ENCODE measurements around the gene MYH13.
A peak's percentile ranks its signal among the peaks of the same experiment; 100 is the strongest.

MYH13 gene

DNA sequence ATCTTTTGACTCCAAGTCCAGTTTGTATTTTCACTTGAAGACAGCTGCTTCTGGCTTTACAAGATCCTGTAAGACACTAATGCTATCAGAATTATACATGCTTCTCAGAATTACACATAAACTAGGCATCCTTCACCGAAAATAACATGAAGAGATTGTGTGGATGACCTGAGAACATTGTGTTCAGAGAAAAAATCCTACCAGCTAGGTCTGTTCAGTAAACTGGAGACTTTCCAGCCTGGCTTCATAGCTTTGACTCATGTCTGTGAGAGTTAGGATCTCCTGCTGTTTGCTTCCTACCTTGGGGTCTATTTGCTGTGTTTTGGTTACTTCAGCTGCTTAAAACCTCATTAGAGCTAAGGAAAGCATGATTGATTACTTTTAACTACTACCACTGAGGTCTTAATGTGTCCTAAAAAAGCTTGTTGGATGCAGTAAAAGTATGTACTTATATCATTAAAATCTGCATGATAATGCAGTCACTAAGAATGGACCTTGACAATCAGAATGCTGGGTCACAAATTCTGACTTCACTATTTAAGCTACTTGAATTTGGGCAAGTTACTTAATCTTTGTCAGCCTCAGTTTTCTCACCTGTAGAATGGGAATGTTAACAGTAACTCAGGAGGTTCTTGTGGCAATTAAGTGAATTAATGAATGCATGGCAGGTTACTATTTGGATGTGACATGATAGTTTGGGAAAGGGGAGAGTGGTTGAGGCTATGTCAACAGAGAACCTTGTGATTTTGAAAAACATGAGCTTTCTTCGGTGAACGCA, 8.0 kb upstream of the MYH13 start:
- TF ChIP-seq, protein P1, sequence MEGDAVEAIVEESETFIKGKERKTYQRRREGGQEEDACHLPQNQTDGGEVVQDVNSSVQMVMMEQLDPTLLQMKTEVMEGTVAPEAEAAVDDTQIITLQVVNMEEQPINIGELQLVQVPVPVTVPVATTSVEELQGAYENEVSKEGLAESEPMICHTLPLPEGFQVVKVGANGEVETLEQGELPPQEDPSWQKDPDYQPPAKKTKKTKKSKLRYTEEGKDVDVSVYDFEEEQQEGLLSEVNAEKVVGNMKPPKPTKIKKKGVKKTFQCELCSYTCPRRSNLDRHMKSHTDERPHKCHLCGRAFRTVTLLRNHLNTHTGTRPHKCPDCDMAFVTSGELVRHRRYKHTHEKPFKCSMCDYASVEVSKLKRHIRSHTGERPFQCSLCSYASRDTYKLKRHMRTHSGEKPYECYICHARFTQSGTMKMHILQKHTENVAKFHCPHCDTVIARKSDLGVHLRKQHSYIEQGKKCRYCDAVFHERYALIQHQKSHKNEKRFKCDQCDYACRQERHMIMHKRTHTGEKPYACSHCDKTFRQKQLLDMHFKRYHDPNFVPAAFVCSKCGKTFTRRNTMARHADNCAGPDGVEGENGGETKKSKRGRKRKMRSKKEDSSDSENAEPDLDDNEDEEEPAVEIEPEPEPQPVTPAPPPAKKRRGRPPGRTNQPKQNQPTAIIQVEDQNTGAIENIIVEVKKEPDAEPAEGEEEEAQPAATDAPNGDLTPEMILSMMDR (IDR thresholded peaks at IDR 0.05; ENCODE audit: low read depth, low read length), result no peak
- no peak overlapping the region for H3K4me3 ChIP-seq (replicated peaks in 1 of 2; ENCODE audit: low read depth in 2 of 2, low read length in 2 of 2)
- DNase-seq (ENCODE audit: low read depth in 2 of 2), result peak; percentile 64 to 72

DNA sequence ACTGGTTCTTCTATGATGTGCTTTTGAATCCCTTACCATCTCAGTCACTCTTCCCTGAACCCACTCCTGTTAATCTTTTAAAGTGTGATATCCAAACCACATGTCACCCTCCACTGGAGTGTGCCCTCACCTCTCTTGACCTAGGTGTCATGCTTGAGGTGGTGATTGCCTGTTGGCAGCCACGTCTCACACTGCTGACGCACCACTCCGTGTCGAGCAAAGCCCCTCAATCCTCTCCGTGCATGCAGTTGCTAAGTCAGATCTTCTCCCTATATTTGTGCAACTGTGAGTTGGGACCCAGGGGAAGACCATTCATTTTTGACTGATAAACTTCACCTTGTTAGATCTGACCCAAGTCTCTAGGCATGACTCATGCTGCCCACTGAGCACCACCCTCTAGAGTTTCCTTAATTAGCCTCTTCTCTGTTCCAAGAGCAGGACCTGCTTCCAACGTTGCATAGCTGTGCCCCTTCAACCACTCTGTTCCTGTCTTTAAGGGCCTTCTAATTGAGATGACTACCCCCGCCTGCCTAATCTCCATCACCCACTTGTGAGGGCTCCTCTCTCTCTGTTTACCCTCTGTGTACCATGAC, 2.7 kb downstream of the MYH13 start:
- TF ChIP-seq, protein P1 (IDR thresholded peaks at IDR 0.05; ENCODE audit: low read depth, low read length), result no peak
- no peak overlapping the region for H3K4me3 ChIP-seq (replicated peaks in 1 of 2; ENCODE audit: low read depth in 2 of 2, low read length in 2 of 2)
- DNase-seq (ENCODE audit: low read depth in 2 of 2), result no peak

DNA sequence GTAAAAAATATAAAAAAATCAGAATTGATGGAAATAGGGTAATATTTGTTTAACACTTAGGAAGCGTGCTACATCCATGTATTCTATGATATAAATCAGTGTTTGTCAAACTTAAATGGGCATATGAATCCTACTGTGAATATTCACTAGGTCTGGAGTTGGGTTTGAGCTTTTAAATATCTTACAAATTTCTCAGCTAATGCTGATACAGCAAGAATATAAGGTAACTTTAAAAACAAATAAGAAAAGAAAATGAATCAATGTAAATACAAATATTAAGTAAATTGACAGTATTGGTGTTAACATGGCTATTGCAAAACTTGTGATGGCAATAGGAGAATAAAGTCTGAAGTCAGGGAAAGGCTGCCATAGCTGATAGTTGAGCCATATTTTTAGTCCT, 3.6 kb downstream of the MYH13 start:
- no peak for DNase-seq (ENCODE audit: low read depth in 2 of 2)
- no peak overlapping the region for H3K4me3 ChIP-seq (replicated peaks in 1 of 2; ENCODE audit: low read depth in 2 of 2, low read length in 2 of 2)

DNA sequence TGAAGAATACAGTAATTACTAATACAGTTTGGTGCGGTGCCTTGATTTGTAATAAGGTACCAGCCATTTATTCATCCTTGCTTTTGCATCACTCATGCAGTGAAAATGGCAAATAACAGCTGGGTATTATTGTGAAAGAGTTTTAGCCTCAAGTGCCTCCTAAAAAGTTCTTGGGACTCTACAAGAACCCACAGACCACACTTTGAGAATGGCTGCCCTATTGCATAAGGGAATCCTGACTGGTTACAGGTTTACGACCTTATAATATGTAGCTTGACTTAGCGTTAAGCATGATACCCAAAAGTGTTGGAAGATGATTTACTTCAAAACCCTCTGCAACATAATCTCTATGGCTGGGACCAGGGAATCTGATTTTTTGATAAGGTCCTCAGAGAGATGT, 4.2 kb downstream of the MYH13 start:
- no peak overlapping the region for H3K4me3 ChIP-seq (replicated peaks in 1 of 2; ENCODE audit: low read depth in 2 of 2, low read length in 2 of 2)
- DNase-seq (ENCODE audit: low read depth in 2 of 2), result no peak
- TF ChIP-seq, protein P1 (IDR thresholded peaks at IDR 0.05; ENCODE audit: low read depth, low read length), result no peak

More for the DNA sequence above, 3.6 kb downstream of the MYH13 start:
- TF ChIP-seq, protein P1 (IDR thresholded peaks at IDR 0.05; ENCODE audit: low read depth, low read length), result no peak

DNA sequence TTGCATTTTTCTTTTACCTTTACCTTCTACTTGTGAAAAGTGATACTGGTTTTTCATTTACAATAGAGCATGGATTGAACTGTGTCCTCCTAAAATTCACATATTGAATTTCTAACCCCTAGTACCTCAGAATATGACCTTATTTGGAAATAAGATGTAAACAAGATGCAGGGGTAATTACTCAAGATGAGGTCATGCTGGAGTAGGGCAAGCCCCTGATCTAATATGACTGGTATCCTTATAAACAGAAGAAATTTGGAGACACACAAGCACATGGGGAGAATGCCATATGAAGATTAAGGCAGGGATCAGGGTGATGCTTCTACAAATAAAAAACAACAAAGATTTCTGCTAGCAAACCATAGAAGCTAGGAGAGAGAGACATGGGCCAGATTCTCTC, 12.2 kb downstream of the MYH13 start:
- TF ChIP-seq, protein P1 (IDR thresholded peaks at IDR 0.05; ENCODE audit: low read depth, low read length), result no peak
- DNase-seq (ENCODE audit: low read depth in 2 of 2), result peak in 1 of 2 donors; percentile 63

DNA sequence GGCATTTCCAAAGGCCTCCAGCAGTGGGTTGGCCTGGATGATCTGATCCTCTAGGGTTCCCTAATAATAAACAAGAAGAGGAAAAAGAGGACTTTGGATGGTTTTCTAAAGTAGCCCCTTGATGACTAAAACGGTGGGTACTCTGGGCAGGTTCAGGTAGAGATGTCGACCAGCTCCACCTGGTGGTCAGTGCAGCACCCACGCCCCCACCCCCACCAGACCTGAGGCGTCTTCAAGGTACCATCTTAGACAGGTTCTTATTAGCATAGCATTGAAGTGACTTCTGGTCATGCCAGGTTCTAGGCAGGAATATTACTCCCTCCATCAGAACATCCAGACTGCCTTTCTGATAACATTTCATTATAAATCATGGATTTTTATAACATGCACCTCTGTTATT, 15.0 kb downstream of the MYH13 start:
- TF ChIP-seq, protein P1 (IDR thresholded peaks at IDR 0.05; ENCODE audit: low read depth, low read length), result peak; percentile 42
- no peak for DNase-seq (ENCODE audit: low read depth in 2 of 2)

More for the DNA sequence above, 12.2 kb downstream of the MYH13 start:
- no peak overlapping the region for H3K4me3 ChIP-seq (replicated peaks in 1 of 2; ENCODE audit: low read depth in 2 of 2, low read length in 2 of 2)

More for the DNA sequence above, 15.0 kb downstream of the MYH13 start:
- H3K4me3 ChIP-seq (replicated peaks in 1 of 2; ENCODE audit: low read depth in 2 of 2, low read length in 2 of 2), result no peak overlapping the region

Data from cardiac fibroblast (primary cell).